ENCODE results near the gene GAGE10.
"Not testable (repeated sequence)": the region's sequence is repeated elsewhere in the genome, so short reads cannot be mapped to it uniquely, and the experiment has no call there.

The GAGE10 gene

GRCh38 chrX:49276671-49277534 lies 26.5 kb upstream of the GAGE10 start:
- DNase-seq = no peak

GRCh38 chrX:49277535-49277830 lies 26.0 kb upstream of the GAGE10 start:
- no peak for DNase-seq

- DNase-seq = no peak
These were observed 25.4 kb upstream of the GAGE10 start for GRCh38 chrX:49278081-49278480.

GRCh38 chrX:49282647-49283011 lies 20.8 kb upstream of the GAGE10 start:
- DNase-seq = no peak

- no peak for DNase-seq
These were observed 19.2 kb upstream of the GAGE10 start for GRCh38 chrX:49284212-49284611.

GRCh38 chrX:49286136-49286535 lies 17.3 kb upstream of the GAGE10 start:
- no peak for DNase-seq

GRCh38 chrX:49286581-49286980 lies 16.9 kb upstream of the GAGE10 start:
- no peak for DNase-seq

- DNase-seq = no peak
These were observed 15.8 kb upstream of the GAGE10 start for GRCh38 chrX:49287665-49288064.

- no peak for DNase-seq
These were observed 13.2 kb upstream of the GAGE10 start for GRCh38 chrX:49290215-49290614.

- DNase-seq = peak; percentile 59
These were observed 11.7 kb upstream of the GAGE10 start for GRCh38 chrX:49291615-49292337.

GRCh38 chrX:49292400-49293362 lies 10.8 kb upstream of the GAGE10 start:
- no peak for DNase-seq

GRCh38 chrX:49299293-49299692 lies 4.2 kb upstream of the GAGE10 start:
- not testable (repeated sequence) for DNase-seq

GRCh38 chrX:49300703-49301102 lies 2.7 kb upstream of the GAGE10 start:
- DNase-seq = no peak

GRCh38 chrX:49307775-49308174 lies 4.3 kb downstream of the GAGE10 start:
- not testable (repeated sequence) for DNase-seq

GRCh38 chrX:49308604-49309269 lies 5.3 kb downstream of the GAGE10 start:
- DNase-seq = no peak

GRCh38 chrX:49309401-49309981 lies 6.0 kb downstream of the GAGE10 start:
- DNase-seq = no peak

- DNase-seq = no peak
These were observed 6.9 kb downstream of the GAGE10 start for GRCh38 chrX:49310371-49310770.

GRCh38 chrX:49312176-49312575 lies 8.7 kb downstream of the GAGE10 start:
- no peak for DNase-seq

- no peak for DNase-seq
These were observed 12.6 kb downstream of the GAGE10 start for GRCh38 chrX:49316085-49316484.

- not testable (repeated sequence) for DNase-seq
These were observed 18.3 kb downstream of the GAGE10 start, which contains the start of gene GAGE12J for GRCh38 chrX:49321737-49322136. TSS of gene GAGE12J (plus strand) at chrX:49322037. CDS start at chrX:49323194, 1,157 bp downstream.

- not testable (repeated sequence) for DNase-seq
These were observed 18.8 kb downstream of the GAGE10 start for GRCh38 chrX:49322266-49322665.

GRCh38 chrX:49323735-49324134 lies 20.3 kb downstream of the GAGE10 start:
- DNase-seq = not testable (repeated sequence)

Data from GDM1 (cell line).